Measurements from ENCODE around the gene NEU2. TPM values are rescaled to one million over a fixed set of nuclear protein-coding genes. Genes with fewer than 3 reads are reported as not detected.
A peak's percentile ranks its signal among the peaks of the same experiment; 100 is the strongest.

The NEU2 gene
- total RNA-seq, 2 donors from 2014 or later = not detected

- no peak for TF ChIP-seq CTCF (IDR thresholded peaks at IDR 0.05)
- no peak for TF ChIP-seq POLR2A (IDR thresholded peaks at IDR 0.05)
- Histone ChIP-seq H3K27me3 (no peaks in the 10 kb centered on the region), H3K27ac (peak overlapping the region in 2 of 4 donors; percentile 59 to 67), H3K4me1 (no peaks in the 10 kb centered on the region), H3K36me3 (replicated peaks in 1 of 2; ENCODE audit: insufficient read depth in 1 of 2, low read depth in 2 of 2) (no peaks in the 10 kb centered on the region), H3K9me3 (no peaks in the 10 kb centered on the region), H3K4me3 (no peak overlapping the region)
- no peak for ATAC-seq
- peak in 1 of 4 donors; percentile 33 for DNase-seq
- 60 to 64% methylated on average over 1 to 13 of the region's 13 CpGs for WGBS, 2 donors
- intact Hi-C loops (cut with DNase I) = no loop called here
These were observed 28.1 kb downstream of the NEU2 start for GRCh38 chr2:233060501-233060979.

GRCh38 chr2:233060980-233061590, 28.6 kb downstream of the NEU2 start:
- intact Hi-C loops (cut with DNase I) = no loop called here
- no peak for ATAC-seq
- 60 to 84% methylated on average over 7 to 10 of the region's 10 CpGs for WGBS, 2 donors
- no peaks in the 10 kb centered on the region for H3K4me1 ChIP-seq
- no peaks in the 10 kb centered on the region for H3K9me3 ChIP-seq
- DNase-seq = no peak
- no peak overlapping the region for H3K4me3 ChIP-seq
- no peak for TF ChIP-seq CTCF (IDR thresholded peaks at IDR 0.05)
- TF ChIP-seq POLR2A (IDR thresholded peaks at IDR 0.05) = no peak
- H3K36me3 ChIP-seq (replicated peaks in 1 of 2; ENCODE audit: insufficient read depth in 1 of 2, low read depth in 2 of 2) = no peaks in the 10 kb centered on the region
- no peaks in the 10 kb centered on the region for H3K27me3 ChIP-seq
- H3K27ac ChIP-seq = peak overlapping the region in 1 of 4 donors; percentile 67

DNA sequence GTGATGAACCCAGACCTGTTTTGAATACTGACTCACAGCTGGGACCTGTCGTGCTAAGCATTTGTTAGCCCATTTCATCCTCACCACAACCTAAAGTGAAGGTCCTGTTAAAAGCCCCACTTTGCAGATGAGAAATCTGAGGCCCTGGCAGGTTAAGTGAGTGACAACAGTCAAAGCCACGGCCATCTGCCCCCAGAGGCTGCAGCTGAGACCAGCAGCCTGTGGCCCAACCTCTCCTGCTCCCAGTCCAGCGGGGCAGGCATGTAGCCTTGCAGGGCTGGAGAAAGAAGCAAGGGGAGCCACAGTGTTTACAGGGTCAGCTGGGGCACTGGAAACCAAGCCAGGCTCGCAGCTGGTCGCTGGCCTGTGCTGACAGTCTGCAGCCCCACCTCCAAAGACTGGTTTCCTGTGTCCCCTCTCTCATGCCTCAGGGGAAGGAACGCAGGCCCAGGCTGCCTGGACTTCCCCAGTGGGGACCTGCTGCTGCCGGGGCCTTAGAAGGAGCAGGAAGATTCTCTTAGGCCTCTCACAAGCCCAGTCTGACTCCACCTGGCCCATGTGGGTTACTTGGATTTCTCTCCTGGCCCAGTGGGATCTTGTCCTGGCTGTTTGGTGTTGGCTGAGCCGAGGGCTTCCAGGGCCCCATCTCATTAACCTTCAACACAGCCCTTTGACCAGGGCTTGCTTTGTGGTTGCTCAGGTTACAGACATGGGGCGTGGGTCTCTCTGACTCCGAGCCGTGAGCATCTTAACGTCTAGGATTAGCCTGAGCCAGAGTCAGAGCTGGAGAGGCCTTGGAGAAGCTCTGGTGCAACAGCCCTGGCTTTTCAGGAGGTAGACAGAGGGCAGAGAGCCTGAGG, 29.3 kb downstream of the NEU2 start:
- WGBS, 2 donors = 58% methylated on average over 12 of the region's 12 CpGs; no CpG with 5 or more reads in 1 of the 2 donors
- H3K27me3 ChIP-seq = no peaks in the 10 kb centered on the region
- TF ChIP-seq POLR2A (IDR thresholded peaks at IDR 0.05) (peak in 2 of 3 donors; percentile 6 to 33), CTCF (IDR thresholded peaks at IDR 0.05) (peak in 1 of 7 experiments; percentile 8)
- DNase-seq = peak in 3 of 4 donors; percentile 19 to 49 (median 26)
- no peaks in the 10 kb centered on the region for H3K4me1 ChIP-seq
- intact Hi-C loops (cut with DNase I) = no loop called here
- H3K27ac ChIP-seq = peak overlapping the region in 2 of 4 donors; percentile 4 to 67
- H3K4me3 ChIP-seq = no peak overlapping the region
- no peaks in the 10 kb centered on the region for H3K9me3 ChIP-seq
- no peak for ATAC-seq
- no peaks in the 10 kb centered on the region for H3K36me3 ChIP-seq (replicated peaks in 1 of 2; ENCODE audit: insufficient read depth in 1 of 2, low read depth in 2 of 2)

- DNase-seq (no peak), ATAC-seq (no peak)
- intact Hi-C loops (cut with DNase I) = no loop called here
- Histone ChIP-seq H3K36me3 (replicated peaks in 1 of 2; ENCODE audit: insufficient read depth in 1 of 2, low read depth in 2 of 2) (no peaks in the 10 kb centered on the region), H3K27ac (peak overlapping the region in 1 of 4 donors; percentile 4), H3K4me1 (no peaks in the 10 kb centered on the region), H3K9me3 (no peaks in the 10 kb centered on the region), H3K4me3 (no peak overlapping the region), H3K27me3 (no peaks in the 10 kb centered on the region)
- TF ChIP-seq CTCF (IDR thresholded peaks at IDR 0.05) = no peak
- TF ChIP-seq POLR2A (IDR thresholded peaks at IDR 0.05) = no peak
- WGBS, 2 donors = 68 to 76% methylated on average over 4 of the region's 4 CpGs
These were observed 30.0 kb downstream of the NEU2 start for GRCh38 chr2:233062451-233062850.
